ENCODE measurements around the gene CCDC186.
"Not testable (repeated sequence)": the region's sequence is repeated elsewhere in the genome, so short reads cannot be mapped to it uniquely, and the experiment has no call there.

Gene CCDC186

GRCh38 chr10:114172776-114173602 is 1.0 kb downstream of the CCDC186 start:
- DNase-seq = no peak

GRCh38 chr10:114172216-114172615 is 1.8 kb downstream of the CCDC186 start:
- no peak for DNase-seq

GRCh38 chr10:114168450-114169009 is 5.5 kb downstream of the CCDC186 start:
- DNase-seq = no peak

- no peak for DNase-seq
Observed at GRCh38 chr10:114167985-114168384, 6.0 kb downstream of the CCDC186 start.

GRCh38 chr10:114166494-114166893 is 7.5 kb downstream of the CCDC186 start:
- no peak for DNase-seq

- DNase-seq = no peak
Observed at GRCh38 chr10:114166043-114166442, 8.0 kb downstream of the CCDC186 start.

- DNase-seq = no peak
Observed at GRCh38 chr10:114163062-114163461, 10.9 kb downstream of the CCDC186 start.

GRCh38 chr10:114157912-114158311 is 16.1 kb downstream of the CCDC186 start:
- DNase-seq = no peak

- no peak for DNase-seq
Observed at GRCh38 chr10:114151892-114152291, 22.1 kb downstream of the CCDC186 start.

GRCh38 chr10:114151486-114151885 is 22.5 kb downstream of the CCDC186 start:
- DNase-seq = no peak

- not testable (repeated sequence) for DNase-seq
Observed at GRCh38 chr10:114149476-114149875, 24.5 kb downstream of the CCDC186 start.

GRCh38 chr10:114143160-114143559 is 30.8 kb downstream of the CCDC186 start:
- no peak for DNase-seq

- DNase-seq = no peak
Observed at GRCh38 chr10:114142018-114142417, 32.0 kb downstream of the CCDC186 start.

- not testable (repeated sequence) for DNase-seq
Observed at GRCh38 chr10:114140827-114141226, 33.2 kb downstream of the CCDC186 start.

GRCh38 chr10:114140036-114140435 is 34.0 kb downstream of the CCDC186 start:
- DNase-seq = no peak

GRCh38 chr10:114138581-114138980 is 35.4 kb downstream of the CCDC186 start:
- DNase-seq = no peak

GRCh38 chr10:114135476-114135875 is 38.5 kb downstream of the CCDC186 start:
- DNase-seq = no peak

GRCh38 chr10:114131094-114131493 is 42.9 kb downstream of the CCDC186 start:
- DNase-seq = no peak

- no peak for DNase-seq
Observed at GRCh38 chr10:114121031-114121430, 53.0 kb downstream of the CCDC186 start.

GRCh38 chr10:114118514-114118913 is 55.5 kb downstream of the CCDC186 start:
- DNase-seq = no peak

- DNase-seq = no peak
Observed at GRCh38 chr10:114117728-114118127, 56.3 kb downstream of the CCDC186 start.

GRCh38 chr10:114115661-114116445 is 58.1 kb downstream of the CCDC186 start:
- DNase-seq = no peak

- peak; percentile 4 for DNase-seq
Observed at GRCh38 chr10:114110174-114110972, 63.6 kb downstream of the CCDC186 start.

Measured in NCI-H82 (cell line).